ENCODE results near the gene HAGH.

- TF ChIP-seq FOSL1 (tag; conservative IDR thresholded peaks at IDR 0.05) (no peak), POLR2AphosphoS5 (IDR thresholded peaks at IDR 0.05; ENCODE audit: control insufficient read depth, insufficient read depth, low read depth, low read length) (no peak), ZNF143 (CRISPR knock-in tag; IDR thresholded peaks at IDR 0.05) (no peak), TFAM (CRISPR knock-in tag; conservative IDR thresholded peaks at IDR 0.05) (no peak), SFPQ (IDR thresholded peaks at IDR 0.05; ENCODE audit: low read depth, low read length) (no peak), PKNOX1 (IDR thresholded peaks at IDR 0.05) (no peak), CTCF (IDR thresholded peaks at IDR 0.05 in 2 of 3, conservative IDR thresholded peaks at IDR 0.05 in 1 of 3; ENCODE audit: insufficient read depth in 2 of 3, low read depth in 1 of 3, low read length in 3 of 3) (no peak), ETV6 (IDR thresholded peaks at IDR 0.05; ENCODE audit: borderline replicate concordance in 1 of 2, low read depth in 2 of 2, low read length in 1 of 2) (no peak), ETV6 (CRISPR knock-in tag; IDR thresholded peaks at IDR 0.05; ENCODE audit: borderline replicate concordance) (no peak), MXI1 (IDR thresholded peaks at IDR 0.05; ENCODE audit: low read depth, low read length) (no peak), MTF1 (CRISPR knock-in tag; IDR thresholded peaks at IDR 0.05; ENCODE audit: borderline replicate concordance) (no peak), SETDB1 (IDR thresholded peaks at IDR 0.05; ENCODE audit: low read length) (no peak), ZBTB7A (IDR thresholded peaks at IDR 0.05; ENCODE audit: borderline replicate concordance, control insufficient read depth, low read depth, low read length) (no peak), NR2F6 (CRISPR knock-in tag; IDR thresholded peaks at IDR 0.05) (no peak)
These were observed 7.0 kb downstream of the HAGH start for GRCh38 chr16:1819611-1820010.

Data from K562 (cell line).